Germinal center (tissue), 1 donor: ENCODE results near the gene DPH1.

Experiments
- DNase-seq: peaks from one replicate; pipeline ENCODE4 v3.0.0; 2012; ENCODE audit warnings: mixed read lengths, low spot score

DPH1 gene

DNA sequence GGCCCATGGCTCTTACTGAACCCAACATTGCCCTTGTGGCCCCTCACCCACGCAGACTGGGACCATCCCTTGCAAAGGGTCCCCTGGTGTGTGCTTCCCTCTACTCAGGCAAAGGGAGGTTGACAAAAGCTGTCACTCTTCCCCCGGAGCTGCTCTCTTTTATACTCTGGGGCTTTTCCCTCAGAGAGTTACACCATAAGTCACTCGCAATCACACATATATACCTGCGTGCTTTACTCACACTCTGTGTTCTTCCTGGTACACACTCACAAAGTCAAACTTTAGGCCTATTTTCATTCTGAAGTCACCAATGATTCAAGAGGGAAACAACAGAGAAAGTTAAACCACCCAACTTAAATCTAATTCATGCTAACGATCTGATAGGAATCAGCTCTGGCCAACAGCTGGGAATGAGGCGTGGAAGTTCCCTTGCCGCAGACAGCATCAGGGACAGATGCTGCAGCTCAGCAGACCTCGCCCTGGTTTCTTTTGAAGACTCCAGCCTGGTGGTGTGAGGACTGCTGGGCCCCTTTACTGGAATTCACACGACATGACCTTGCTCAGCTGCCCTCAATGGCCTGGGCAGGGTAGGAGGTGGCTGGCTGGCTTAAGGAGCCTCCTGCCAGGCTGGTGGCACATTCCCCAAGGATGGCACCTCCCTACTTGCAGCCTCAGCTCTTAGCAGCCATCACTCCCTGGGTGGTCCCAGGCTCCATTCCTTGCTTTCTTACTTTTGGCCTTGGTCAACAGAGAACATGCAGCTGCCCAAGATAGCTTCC, 52.2 kb downstream of the DPH1 start:
- DNase-seq = no peak

DNA sequence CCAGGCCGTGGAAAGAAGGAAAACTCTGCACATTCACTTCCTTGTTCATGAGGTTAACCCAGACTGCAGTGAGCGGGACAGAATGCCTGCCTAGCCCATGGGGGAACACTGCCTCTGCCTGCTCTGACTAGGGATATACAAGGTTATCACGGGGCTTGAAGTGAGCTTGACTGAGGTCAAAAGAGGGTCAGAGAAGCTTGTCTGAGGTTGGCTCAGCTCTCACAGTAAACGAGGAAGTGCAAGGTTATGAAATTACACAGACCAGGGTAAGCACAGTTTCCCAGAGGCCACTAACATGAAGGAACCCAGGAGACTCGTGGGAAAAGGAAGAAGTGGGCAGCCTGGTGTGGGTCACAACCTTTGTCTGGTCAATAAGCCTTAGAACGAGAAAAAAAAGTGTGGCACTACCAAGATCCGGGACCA, 53.7 kb downstream of the DPH1 start:
- no peak for DNase-seq

DNA sequence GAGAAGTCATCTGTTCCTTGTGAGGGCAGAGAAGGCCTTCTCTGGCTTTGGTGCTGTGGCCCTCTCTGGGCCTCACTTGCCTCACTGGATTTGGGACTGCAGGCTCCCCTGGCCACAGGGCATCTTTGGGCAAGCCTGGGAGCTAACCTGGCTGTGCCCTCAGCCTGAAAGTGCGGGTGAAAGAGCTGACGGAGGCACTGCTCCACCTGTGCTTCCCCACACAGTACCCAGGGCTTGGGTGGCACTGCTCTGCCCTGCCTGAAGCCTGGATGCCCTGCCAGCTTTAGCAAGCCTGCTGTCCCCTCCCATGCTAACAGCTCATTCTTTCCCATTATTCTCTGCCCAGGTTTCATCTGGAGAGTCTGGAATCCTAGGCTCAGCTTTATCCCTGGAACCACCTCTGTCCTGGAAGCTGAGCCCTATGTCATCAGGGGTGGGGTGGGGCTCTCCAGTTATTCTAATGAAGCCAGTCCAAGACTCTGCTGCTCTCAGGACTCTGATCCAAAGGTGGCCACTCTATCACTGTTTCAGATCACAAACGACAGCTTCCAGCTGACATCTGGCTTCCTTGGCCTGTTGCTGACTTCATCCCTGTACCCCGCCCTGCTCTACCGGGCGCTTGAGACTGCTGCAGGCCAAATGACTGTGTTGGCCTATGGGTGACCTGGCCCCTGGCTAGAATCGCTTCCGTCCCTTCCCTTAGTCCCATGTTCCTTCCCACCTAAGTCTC, 54.2 kb downstream of the DPH1 start:
- no peak for DNase-seq

DNA sequence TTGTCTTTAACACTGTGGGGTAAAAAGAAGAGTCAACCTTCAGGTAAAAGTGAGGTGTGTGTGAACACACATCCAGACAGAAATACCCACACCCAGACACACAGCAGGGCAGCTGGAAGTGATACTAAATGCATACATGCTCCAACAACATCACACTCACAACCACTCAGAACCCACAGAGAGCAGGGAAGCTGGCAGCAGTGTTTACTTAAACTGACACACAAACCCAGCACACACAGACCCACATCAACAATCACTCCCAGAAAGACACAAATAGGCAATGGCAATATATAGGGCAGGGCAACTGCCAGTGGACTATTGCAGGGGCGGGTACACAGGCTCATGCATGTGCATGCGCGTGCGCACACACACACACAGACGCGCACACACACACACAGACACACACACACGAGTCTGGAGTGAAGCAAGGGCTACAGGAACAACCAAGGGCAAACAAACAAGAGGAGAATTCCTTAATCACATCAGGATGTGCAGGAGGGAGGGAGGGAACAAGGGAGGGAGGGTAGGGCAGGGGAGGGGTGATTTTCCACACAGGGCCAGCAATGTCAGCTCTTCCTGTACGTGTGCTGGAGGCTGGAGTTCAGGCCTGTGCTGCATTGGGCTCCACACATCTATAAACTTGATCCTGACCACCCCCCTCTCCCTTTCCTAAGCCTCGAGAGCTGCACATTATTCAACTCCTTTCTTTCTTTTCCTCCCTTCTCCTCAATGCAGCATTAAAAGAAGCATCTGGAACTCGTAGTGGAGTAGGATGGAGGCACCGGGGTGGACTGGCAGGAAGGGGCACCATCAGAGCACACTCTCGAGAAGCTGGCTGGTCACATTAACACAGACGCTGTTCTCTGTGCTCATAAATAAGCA, 55.1 kb downstream of the DPH1 start:
- DNase-seq = no peak

DNA sequence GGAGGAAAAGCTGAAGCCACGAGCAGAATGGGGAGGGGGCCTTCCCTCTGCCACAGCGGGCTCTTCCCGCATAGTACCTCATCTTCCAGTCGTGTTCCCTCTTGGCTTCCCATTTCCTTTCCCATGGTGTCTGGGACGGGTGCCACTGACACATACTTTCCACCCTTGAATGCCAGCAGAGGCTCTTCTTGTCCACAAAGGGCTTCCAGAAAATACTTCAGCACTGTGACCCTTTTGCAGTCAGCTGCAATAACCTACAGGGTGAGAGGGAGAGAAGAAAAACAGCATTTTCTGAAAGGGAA, 55.6 kb downstream of the DPH1 start:
- DNase-seq = no peak

DNA sequence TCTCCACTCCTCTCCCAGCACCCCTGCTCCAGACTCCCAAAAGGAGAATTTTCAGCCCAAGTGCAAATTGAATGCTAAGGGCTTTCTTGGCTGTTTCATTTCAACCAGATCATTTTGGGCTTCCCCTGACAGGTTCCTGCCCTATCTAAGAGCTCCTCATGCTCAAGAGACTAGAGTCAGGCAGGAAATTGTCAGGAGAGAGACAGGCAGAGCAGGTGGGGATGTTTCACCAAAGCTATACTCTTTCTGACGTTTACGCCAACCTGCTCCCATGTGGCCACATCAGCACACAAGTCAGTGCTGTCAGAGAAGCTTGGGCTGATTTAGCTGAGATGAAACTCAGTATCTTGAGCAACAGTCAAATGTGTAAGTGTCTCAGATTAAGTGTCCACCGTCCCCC, 56.4 kb downstream of the DPH1 start:
- no peak for DNase-seq

DNA sequence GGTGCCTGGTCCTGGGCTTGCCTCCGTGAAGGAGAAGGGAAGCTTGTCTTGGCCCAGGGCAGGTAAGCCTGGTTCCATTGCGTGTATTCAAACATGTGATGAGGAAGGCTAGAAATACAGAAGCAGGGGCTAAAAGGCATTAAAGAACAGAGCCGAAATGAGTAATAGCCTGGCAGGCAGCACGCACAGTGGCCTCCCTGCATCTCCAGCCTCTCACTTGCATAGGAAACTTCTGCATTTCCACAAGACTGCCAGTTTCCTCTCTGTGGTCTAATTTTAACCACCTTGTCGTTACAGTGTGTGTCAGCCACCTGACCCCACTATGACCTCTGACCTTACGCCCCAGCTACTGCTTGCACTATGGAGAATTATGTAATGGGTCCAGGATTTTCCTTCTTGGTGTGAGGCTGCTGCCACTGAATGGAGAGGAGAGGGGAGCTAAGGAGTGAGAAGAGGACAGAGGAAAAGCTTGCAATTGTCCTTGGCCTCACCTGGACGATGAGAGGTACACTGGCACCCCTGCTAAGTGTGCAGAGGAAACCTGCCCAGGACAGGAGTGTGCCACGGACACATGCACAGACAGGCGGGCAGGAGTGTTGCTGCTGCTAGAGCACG, 57.8 kb downstream of the DPH1 start:
- DNase-seq = peak; percentile 50

DNA sequence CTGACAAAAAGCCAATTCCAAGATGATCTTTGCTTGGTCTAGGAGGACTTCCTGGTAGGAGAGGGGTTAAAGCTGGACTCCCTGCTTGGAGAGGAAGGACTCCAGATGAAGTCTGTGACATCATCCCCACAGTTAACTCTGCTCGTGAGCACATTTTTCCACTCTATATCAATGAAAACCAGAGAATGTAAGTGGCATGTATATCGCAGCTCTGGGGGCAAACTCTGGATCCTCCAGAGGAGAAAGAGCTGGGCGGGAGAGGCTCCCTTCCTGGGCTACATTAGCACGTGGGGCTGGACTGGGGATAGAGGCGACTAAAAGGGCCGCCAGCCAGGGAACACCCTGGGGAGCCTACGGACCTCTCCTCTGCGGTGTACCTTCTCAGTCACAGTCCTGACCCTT, 59.1 kb downstream of the DPH1 start:
- peak; percentile 27 for DNase-seq

DNA sequence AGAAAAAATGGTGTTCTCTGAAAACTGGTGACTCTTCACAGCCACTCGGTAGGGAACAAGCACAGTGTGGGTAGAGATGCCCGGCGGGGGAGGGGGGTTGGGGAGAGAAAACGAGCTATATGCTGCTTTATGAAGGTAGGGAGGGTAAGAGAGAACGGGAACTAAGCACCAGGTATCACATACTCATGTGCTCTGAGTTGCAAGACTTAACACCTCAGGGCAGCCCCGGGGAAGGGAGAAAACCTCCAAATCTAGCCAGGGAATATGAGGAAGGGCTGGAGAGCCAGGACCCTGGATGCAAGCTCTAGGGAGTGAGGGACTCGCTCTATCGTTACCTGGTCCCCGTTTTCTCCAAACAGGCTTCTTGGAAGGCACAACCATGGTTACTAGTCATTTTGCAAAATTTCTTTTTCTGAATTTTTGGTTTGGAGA, 60.3 kb downstream of the DPH1 start:
- peak; percentile 50 for DNase-seq

DNA sequence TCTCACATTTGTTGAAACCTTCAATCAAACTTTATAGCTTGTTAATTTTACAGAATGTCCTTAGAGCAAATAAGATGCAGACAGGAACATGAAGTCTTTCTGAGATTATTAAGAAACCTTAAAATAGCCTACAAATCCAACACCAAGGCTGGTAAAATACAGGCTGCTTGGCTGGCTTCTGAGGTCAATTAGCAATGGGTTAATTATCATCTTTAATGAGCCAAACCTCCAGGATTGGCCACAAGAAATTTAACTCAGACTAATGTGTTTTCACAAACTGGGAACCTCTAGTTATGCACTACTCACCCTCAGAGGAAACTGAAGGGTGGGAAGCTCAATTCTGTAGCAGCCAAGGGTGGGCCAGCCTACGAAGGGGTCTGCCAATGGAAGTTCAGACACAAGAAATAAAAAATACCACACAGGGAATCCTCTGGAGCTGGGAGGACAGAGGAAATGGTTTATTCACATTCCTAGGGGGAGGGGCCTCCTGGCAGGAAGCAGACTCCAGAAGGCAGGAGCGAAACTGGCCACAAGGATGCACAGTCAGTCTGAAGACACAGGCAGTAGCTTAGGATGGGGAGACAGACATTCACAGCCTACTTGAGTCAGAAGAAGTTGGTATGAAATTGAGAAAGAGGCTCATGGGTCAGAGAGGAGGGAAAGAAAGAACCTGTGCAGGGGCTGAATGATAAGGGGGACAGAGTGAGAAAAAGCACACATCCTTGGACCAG, 61.0 kb downstream of the DPH1 start:
- DNase-seq = no peak

DNA sequence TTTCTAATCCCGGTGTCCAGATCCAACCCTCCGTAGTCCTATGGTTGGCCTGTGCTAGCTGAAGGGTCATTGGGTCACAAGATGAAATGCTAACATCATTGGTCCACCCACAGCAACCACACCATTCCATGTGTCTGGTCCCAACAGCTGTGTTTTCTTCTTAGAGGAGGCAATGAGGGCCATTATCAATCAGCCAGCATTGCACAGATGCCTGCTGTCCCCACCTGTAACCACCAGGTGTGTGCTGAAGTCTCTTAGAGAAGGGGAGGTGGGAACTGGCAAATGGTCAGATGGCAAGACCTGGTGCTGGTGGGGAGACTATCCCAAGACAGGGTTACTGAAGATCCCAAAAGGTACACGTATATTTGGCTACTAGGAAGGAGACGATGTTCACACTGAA, 62.3 kb downstream of the DPH1 start:
- DNase-seq = no peak

DNA sequence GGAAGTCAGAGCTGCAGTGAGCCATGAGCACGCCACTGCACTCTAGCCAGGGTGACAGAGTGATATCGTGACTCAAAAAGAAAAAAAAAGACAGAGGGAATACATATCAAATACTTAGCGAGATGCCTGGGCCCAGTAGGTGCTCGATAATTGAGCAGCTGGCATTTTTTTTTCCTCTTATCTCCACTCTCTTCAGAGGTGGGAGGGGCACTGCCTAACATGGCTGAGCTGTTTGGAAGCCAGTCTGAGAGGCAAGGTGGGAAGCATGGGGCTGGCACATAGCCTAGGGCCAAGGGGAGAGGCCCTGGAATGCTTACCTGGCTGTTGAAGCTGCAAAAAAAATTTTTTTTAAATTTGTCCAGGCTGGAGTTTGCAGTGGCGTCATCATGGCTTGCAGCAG, 63.4 kb downstream of the DPH1 start:
- DNase-seq = no peak
